DOHH2 (cell line): Measurements from ENCODE around the gene AGAP3.

Experiments
- H3F3A ChIP-seq: fragments of 200-600 bp; sonication (generic), shearing (Covaris generic); 2 replicates; pipeline ENCODE4 v1.6.0; 2016; ENCODE audit warnings: antibody characterized with exemption, mild to moderate bottlenecking; ENCODE audit not compliant: control insufficient read depth, insufficient read depth
- H3K27ac ChIP-seq: fragments of 200-600 bp; sonication (generic); 2 replicates; pipeline ENCODE4 v1.5.1; 2014; ENCODE audit warnings: low read depth, mild to moderate bottlenecking, low read length, moderate library complexity
- H3K27me3 ChIP-seq: fragments of 200-600 bp; sonication (generic); 2 replicates; pipeline ENCODE4 v1.6.1; 2014; ENCODE audit warnings: mild to moderate bottlenecking, low read length, mixed read lengths; ENCODE audit not compliant: control insufficient read depth
- H3K36me3 ChIP-seq: fragments of 200-600 bp; sonication (generic); 2 replicates; pipeline ENCODE4 v1.6.1; 2014; ENCODE audit warnings: mild to moderate bottlenecking, low read length, moderate library complexity, mixed read lengths; ENCODE audit not compliant: control insufficient read depth
- H3K4me1 ChIP-seq: fragments of 200-600 bp; sonication (generic); 2 replicates; pipeline ENCODE4 v1.6.1; 2014; ENCODE audit warnings: mild to moderate bottlenecking, low read length, mixed read lengths; ENCODE audit not compliant: control insufficient read depth
- H3K4me2 ChIP-seq: fragments of 200-600 bp; sonication (generic); 2 replicates; pipeline ENCODE4 v1.6.0; 2014; ENCODE audit warnings: mild to moderate bottlenecking, low read length, moderate library complexity
- H3K4me3 ChIP-seq: fragments of 200-600 bp; sonication (generic); 2 replicates; pipeline ENCODE4 v1.5.1; 2014; ENCODE audit warnings: mild to moderate bottlenecking, low read length, mixed read lengths
- H3K79me2 ChIP-seq: fragments of 200-600 bp; sonication (generic); 2 replicates; pipeline ENCODE4 v1.6.1; 2014; ENCODE audit warnings: mild to moderate bottlenecking, low read length, mixed read lengths; ENCODE audit not compliant: control insufficient read depth
- H3K9me2 ChIP-seq: fragments of 200-600 bp; sonication (generic); replicated peaks from 2 replicates; pipeline ENCODE4 v1.6.1; 2014; ENCODE audit warnings: mild to moderate bottlenecking, low read length, mixed read lengths; ENCODE audit not compliant: control insufficient read depth
- H3K9me3 ChIP-seq: fragments of 200-600 bp; sonication (generic); 2 replicates; pipeline ENCODE4 v1.6.1; 2014; ENCODE audit warnings: antibody characterized with exemption, low read length, mixed read lengths; ENCODE audit not compliant: control insufficient read depth, insufficient read depth
- H4K20me1 ChIP-seq: fragments of 200-600 bp; sonication (generic); 2 replicates; pipeline ENCODE4 v1.6.0; 2014; ENCODE audit warnings: low read depth, mild to moderate bottlenecking, antibody characterized with exemption, low read length, moderate library complexity; ENCODE audit not compliant: control insufficient read depth, insufficient read depth
- EZH2phosphoT487 ChIP-seq: fragments of 200-600 bp; sonication (generic); IDR thresholded peaks from 2 replicates; pipeline ENCODE4 v1.6.1; 2017; ENCODE audit warnings: borderline replicate concordance, mild to moderate bottlenecking, antibody characterized with exemption, low read length, moderate library complexity, mixed read lengths
- TF ChIP-seq, protein P1 (sequence below): fragments of 200-600 bp; sonication (generic); IDR thresholded peaks from one replicate; pipeline ENCODE4 v1.5.1; 2014; ENCODE audit warnings: antibody characterized with exemption, mild to moderate bottlenecking, low read depth, low read length; ENCODE audit not compliant: poor library complexity, severe bottlenecking

Gene AGAP3

DNA sequence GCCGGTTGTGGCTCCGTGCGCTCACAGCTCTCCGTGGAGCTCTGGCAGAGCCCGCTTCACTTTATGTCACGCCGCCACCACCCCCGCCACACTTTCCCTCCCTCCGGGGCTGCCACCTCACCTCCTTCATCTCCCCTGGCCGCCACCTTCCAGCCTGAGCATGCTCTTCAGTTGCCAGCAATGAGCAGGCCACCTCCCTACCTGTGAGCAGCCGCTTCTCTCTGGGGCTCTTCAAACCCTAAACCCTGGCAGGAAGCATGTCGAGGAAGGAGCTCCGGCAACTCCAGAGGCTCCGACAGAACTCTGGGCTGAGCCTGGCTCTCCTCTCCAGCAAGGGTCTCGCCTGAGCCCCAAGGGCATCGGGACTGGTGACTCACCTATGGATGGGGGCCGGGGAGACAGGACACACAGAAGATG lies 44.5 kb downstream of the AGAP3 start:
- TF ChIP-seq, protein P1, sequence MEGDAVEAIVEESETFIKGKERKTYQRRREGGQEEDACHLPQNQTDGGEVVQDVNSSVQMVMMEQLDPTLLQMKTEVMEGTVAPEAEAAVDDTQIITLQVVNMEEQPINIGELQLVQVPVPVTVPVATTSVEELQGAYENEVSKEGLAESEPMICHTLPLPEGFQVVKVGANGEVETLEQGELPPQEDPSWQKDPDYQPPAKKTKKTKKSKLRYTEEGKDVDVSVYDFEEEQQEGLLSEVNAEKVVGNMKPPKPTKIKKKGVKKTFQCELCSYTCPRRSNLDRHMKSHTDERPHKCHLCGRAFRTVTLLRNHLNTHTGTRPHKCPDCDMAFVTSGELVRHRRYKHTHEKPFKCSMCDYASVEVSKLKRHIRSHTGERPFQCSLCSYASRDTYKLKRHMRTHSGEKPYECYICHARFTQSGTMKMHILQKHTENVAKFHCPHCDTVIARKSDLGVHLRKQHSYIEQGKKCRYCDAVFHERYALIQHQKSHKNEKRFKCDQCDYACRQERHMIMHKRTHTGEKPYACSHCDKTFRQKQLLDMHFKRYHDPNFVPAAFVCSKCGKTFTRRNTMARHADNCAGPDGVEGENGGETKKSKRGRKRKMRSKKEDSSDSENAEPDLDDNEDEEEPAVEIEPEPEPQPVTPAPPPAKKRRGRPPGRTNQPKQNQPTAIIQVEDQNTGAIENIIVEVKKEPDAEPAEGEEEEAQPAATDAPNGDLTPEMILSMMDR, result no peak
- TF ChIP-seq EZH2phosphoT487, result no peak
- no peaks in the 10 kb centered on the region for H3F3A ChIP-seq
- no peaks in the 10 kb centered on the region for H3K36me3 ChIP-seq
- no peaks in the 10 kb centered on the region for H4K20me1 ChIP-seq
- H3K9me2 ChIP-seq, result no peaks in the 10 kb centered on the region
- no peak overlapping the region for H3K4me2 ChIP-seq
- H3K79me2 ChIP-seq, result no peaks in the 10 kb centered on the region
- no peaks in the 10 kb centered on the region for H3K27me3 ChIP-seq
- no peaks in the 10 kb centered on the region for H3K4me1 ChIP-seq
- no peak overlapping the region for H3K27ac ChIP-seq
- no peaks in the 10 kb centered on the region for H3K9me3 ChIP-seq
- H3K4me3 ChIP-seq, result no peak overlapping the region

DNA sequence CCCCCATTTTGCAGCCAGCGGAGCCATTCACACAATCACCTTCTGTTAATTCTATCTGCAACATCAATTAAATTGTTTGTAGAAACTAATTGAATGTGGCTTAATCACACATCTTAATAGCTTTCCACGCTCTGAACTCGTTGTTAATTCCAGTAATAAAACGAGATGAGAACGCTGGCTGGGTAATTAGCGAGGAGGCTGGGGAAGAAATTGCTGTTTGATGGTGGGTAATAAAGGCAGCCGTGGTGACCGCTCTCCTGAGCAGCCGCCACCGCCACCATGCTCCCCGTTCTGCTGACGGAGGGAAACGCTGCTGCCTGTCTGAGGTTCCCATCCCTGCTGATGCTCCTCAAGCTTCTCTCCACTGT lies 44.9 kb downstream of the AGAP3 start:
- no peaks in the 10 kb centered on the region for H3F3A ChIP-seq
- no peaks in the 10 kb centered on the region for H3K36me3 ChIP-seq
- TF ChIP-seq, protein P1, result no peak
- no peak for TF ChIP-seq EZH2phosphoT487

GRCh38 chr7:151131592-151132293 lies 45.5 kb downstream of the AGAP3 start:
- Histone ChIP-seq H3K4me2 (no peak overlapping the region), H3K4me3 (no peak overlapping the region), H3K79me2 (no peaks in the 10 kb centered on the region), H3K9me2 (no peaks in the 10 kb centered on the region), H4K20me1 (no peaks in the 10 kb centered on the region), H3K9me3 (no peaks in the 10 kb centered on the region), H3K4me1 (no peaks in the 10 kb centered on the region), H3F3A (no peaks in the 10 kb centered on the region), H3K27me3 (no peaks in the 10 kb centered on the region), H3K27ac (no peak overlapping the region), H3K36me3 (no peaks in the 10 kb centered on the region)
- TF ChIP-seq, protein P1, result no peak
- TF ChIP-seq EZH2phosphoT487, result no peak

More for the DNA sequence above, 44.9 kb downstream of the AGAP3 start:
- Histone ChIP-seq H3K4me3 (no peak overlapping the region), H3K4me2 (no peak overlapping the region), H3K9me3 (no peaks in the 10 kb centered on the region), H3K4me1 (no peaks in the 10 kb centered on the region), H3K79me2 (no peaks in the 10 kb centered on the region), H3K27ac (no peak overlapping the region), H3K27me3 (no peaks in the 10 kb centered on the region), H3K9me2 (no peaks in the 10 kb centered on the region), H4K20me1 (no peaks in the 10 kb centered on the region)
